ENCODE data around the gene PLTP.

Gene PLTP

DNA sequence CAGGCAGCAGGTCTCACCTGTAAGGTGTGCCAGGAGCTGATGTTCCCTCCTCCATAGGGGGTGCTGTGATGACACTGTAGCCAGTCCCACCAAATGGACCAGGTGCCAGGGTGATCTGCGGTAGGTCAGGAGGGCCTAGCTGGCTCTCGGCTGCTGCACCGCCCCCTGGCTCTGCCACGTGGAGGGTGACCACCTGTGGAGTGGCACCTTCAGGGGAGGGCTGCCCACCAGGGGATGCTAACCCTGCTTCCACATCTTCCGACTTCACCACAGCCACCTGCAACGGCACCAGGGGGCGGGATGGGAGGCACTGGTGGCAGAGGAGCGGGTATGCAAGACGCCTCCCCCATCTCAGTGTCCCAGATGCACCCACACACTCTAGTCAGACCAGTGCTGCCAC lies 41.7 kb upstream of the PLTP start:
- TF ChIP-seq USF1 (IDR thresholded peaks at IDR 0.05), result no peak
- no peak for TF ChIP-seq YY1 (IDR thresholded peaks at IDR 0.05; ENCODE audit: low read depth)
- TF ChIP-seq CREB1 (IDR thresholded peaks at IDR 0.05; ENCODE audit: low read depth), result no peak
- TF ChIP-seq NFIC (IDR thresholded peaks at IDR 0.05), result no peak
- no peak for TF ChIP-seq ZBTB7A (IDR thresholded peaks at IDR 0.05; ENCODE audit: low read depth)
- no peak for TF ChIP-seq TCF12 (IDR thresholded peaks at IDR 0.05; ENCODE audit: low read depth)
- TF ChIP-seq TAF1 (IDR thresholded peaks at IDR 0.05; ENCODE audit: low read depth), result no peak
- TF ChIP-seq RAD21 (IDR thresholded peaks at IDR 0.05; ENCODE audit: low read depth), result no peak
- TF ChIP-seq TEAD4 (IDR thresholded peaks at IDR 0.05), result no peak
- TF ChIP-seq FOXM1 (IDR thresholded peaks at IDR 0.05; ENCODE audit: borderline replicate concordance, low read depth), result no peak
- no peak for TF ChIP-seq REST (IDR thresholded peaks at IDR 0.05; ENCODE audit: low read depth)
- no peak for TF ChIP-seq CEBPB (IDR thresholded peaks at IDR 0.05)
- no peak for TF ChIP-seq EP300 (IDR thresholded peaks at IDR 0.05; ENCODE audit: borderline replicate concordance)

GRCh38 chr20:45952861-45953260 lies 40.9 kb upstream of the PLTP start:
- no peak for TF ChIP-seq EGR1 (IDR thresholded peaks at IDR 0.05)
- no peak for TF ChIP-seq YY1 (IDR thresholded peaks at IDR 0.05; ENCODE audit: low read depth)
- no peak for TF ChIP-seq USF1 (IDR thresholded peaks at IDR 0.05)
- no peak for TF ChIP-seq RAD21 (IDR thresholded peaks at IDR 0.05; ENCODE audit: low read depth)
- TF ChIP-seq FOXM1 (IDR thresholded peaks at IDR 0.05; ENCODE audit: borderline replicate concordance, low read depth), result no peak
- TF ChIP-seq TCF12 (IDR thresholded peaks at IDR 0.05; ENCODE audit: low read depth), result no peak
- TF ChIP-seq, protein P1, sequence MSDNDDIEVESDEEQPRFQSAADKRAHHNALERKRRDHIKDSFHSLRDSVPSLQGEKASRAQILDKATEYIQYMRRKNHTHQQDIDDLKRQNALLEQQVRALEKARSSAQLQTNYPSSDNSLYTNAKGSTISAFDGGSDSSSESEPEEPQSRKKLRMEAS (IDR thresholded peaks at IDR 0.05), result no peak
- no peak for TF ChIP-seq TEAD4 (IDR thresholded peaks at IDR 0.05)
- TF ChIP-seq REST (IDR thresholded peaks at IDR 0.05; ENCODE audit: low read depth), result no peak
- TF ChIP-seq TAF1 (IDR thresholded peaks at IDR 0.05; ENCODE audit: low read depth), result no peak
- no peak for TF ChIP-seq EP300 (IDR thresholded peaks at IDR 0.05; ENCODE audit: borderline replicate concordance)
- TF ChIP-seq ZBTB7A (IDR thresholded peaks at IDR 0.05; ENCODE audit: low read depth), result no peak
- no peak for TF ChIP-seq NFIC (IDR thresholded peaks at IDR 0.05)
- no peak for TF ChIP-seq CEBPB (IDR thresholded peaks at IDR 0.05)
- no peak for TF ChIP-seq CREB1 (IDR thresholded peaks at IDR 0.05; ENCODE audit: low read depth)

DNA sequence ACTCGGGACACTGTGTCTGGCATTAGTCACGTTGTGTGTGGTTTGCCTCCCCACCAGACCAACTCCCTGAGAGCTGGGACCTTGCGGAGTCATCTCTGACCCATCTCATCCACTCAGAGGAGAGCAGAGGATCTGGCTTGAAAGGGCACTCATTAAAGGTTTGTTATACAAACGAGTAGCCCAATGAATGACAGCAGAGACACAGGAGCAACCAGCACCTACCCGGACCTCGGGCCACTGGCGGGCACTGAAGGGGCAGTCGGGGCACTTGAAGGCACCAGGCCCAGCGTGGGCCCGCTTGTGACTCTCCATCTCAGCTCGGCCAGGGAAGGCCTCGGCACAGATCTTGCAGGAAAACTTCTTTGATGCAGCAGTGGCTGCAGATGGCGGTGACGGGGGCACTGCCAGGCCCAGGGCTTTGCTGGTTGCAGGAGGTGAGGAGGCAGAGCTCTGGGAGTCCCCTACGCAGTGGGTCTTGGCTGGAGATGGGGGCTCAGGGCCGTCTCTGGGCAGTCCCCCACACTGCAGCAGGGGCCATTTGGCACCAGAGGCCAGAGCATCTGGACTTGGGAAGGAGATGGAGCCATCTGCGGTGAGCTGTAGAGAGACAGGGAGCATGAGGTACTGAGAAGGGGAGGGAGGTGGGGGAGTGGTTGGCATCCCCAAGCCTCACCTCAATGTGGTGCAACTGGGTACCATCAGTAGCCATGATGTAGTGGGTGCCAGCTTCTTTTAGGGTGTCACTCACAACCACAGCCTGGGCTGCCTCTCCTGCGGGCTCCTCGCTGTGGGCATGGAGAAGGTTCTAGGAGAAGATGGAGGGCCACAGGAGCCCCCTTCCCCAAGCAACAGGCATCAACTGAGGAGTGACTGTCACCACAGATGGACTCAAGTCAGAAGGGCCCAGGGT lies 40.2 kb upstream of the PLTP start:
- no peak for TF ChIP-seq CEBPB (IDR thresholded peaks at IDR 0.05)
- no peak for TF ChIP-seq ZBTB7A (IDR thresholded peaks at IDR 0.05; ENCODE audit: low read depth)
- TF ChIP-seq, protein P1 (IDR thresholded peaks at IDR 0.05), result no peak
- no peak for TF ChIP-seq NFIC (IDR thresholded peaks at IDR 0.05)
- TF ChIP-seq FOXM1 (IDR thresholded peaks at IDR 0.05; ENCODE audit: borderline replicate concordance, low read depth), result no peak
- no peak for TF ChIP-seq EGR1 (IDR thresholded peaks at IDR 0.05)
- TF ChIP-seq EP300 (IDR thresholded peaks at IDR 0.05; ENCODE audit: borderline replicate concordance), result no peak
- TF ChIP-seq TAF1 (IDR thresholded peaks at IDR 0.05; ENCODE audit: low read depth), result no peak
- no peak for TF ChIP-seq USF1 (IDR thresholded peaks at IDR 0.05)
- TF ChIP-seq TCF12 (IDR thresholded peaks at IDR 0.05; ENCODE audit: low read depth), result no peak
- TF ChIP-seq CREB1 (IDR thresholded peaks at IDR 0.05; ENCODE audit: low read depth), result no peak
- TF ChIP-seq REST (IDR thresholded peaks at IDR 0.05; ENCODE audit: low read depth), result no peak
- TF ChIP-seq RAD21 (IDR thresholded peaks at IDR 0.05; ENCODE audit: low read depth), result no peak
- no peak for TF ChIP-seq TEAD4 (IDR thresholded peaks at IDR 0.05)
